ENCODE measurements around the gene E4F1.

The E4F1 gene

GRCh38 chr16:2277466-2278271 is 54.3 kb downstream of the E4F1 start:
- no peak for DNase-seq

GRCh38 chr16:2278272-2278608 is 54.8 kb downstream of the E4F1 start:
- no peak for DNase-seq

- DNase-seq: no peak
These were observed 55.8 kb downstream of the E4F1 start for GRCh38 chr16:2278956-2279800.

GRCh38 chr16:2280461-2280860 is 57.1 kb downstream of the E4F1 start:
- no peak for DNase-seq

- DNase-seq: no peak
These were observed 57.7 kb downstream of the E4F1 start for GRCh38 chr16:2280981-2281542.

- DNase-seq: no peak
These were observed 58.9 kb downstream of the E4F1 start for GRCh38 chr16:2282262-2282661.

- DNase-seq: no peak
These were observed 59.6 kb downstream of the E4F1 start for GRCh38 chr16:2282866-2283555.

- DNase-seq: no peak
These were observed 60.8 kb downstream of the E4F1 start for GRCh38 chr16:2284001-2284770.

- no peak for DNase-seq
These were observed 61.6 kb downstream of the E4F1 start for GRCh38 chr16:2284797-2285576.

Measured in effector CD8-positive, alpha-beta T cell (primary cell).